ENCODE results near the gene ZSCAN12.

DNA sequence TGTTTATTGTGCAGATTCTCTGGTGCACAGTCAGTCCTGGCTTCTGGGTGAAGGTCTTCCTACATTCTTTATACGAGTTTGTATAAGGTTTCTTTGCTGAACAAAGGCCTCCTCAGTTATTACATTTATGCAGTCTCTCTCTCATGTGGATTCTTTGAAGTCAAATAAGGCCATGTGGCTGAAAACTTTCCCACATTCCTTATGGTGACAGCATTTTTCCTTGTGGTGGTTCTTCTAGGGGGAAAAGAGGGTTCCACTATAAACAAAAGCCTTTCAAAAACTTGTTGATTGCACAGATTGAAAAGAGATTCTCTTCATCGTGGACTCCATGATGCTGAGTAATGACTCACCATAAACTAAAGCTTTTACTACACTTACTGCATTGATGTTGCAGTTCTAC, 19.2 kb downstream of the ZSCAN12 start:
- TF ChIP-seq SRF (IDR thresholded peaks at IDR 0.05; ENCODE audit: low read depth) (no peak), ELF1 (IDR thresholded peaks at IDR 0.05; ENCODE audit: borderline replicate concordance, low read depth) (no peak), POLR2A (IDR thresholded peaks at IDR 0.05; ENCODE audit: borderline replicate concordance, extremely low read depth, insufficient read depth, insufficient read length) (no peak), YY1 (IDR thresholded peaks at IDR 0.05; ENCODE audit: extremely low read depth, insufficient replicate concordance, low read depth, low read length) (no peak), EZH2 (IDR thresholded peaks at IDR 0.05) (no peak)
- TF ChIP-seq, protein P1, sequence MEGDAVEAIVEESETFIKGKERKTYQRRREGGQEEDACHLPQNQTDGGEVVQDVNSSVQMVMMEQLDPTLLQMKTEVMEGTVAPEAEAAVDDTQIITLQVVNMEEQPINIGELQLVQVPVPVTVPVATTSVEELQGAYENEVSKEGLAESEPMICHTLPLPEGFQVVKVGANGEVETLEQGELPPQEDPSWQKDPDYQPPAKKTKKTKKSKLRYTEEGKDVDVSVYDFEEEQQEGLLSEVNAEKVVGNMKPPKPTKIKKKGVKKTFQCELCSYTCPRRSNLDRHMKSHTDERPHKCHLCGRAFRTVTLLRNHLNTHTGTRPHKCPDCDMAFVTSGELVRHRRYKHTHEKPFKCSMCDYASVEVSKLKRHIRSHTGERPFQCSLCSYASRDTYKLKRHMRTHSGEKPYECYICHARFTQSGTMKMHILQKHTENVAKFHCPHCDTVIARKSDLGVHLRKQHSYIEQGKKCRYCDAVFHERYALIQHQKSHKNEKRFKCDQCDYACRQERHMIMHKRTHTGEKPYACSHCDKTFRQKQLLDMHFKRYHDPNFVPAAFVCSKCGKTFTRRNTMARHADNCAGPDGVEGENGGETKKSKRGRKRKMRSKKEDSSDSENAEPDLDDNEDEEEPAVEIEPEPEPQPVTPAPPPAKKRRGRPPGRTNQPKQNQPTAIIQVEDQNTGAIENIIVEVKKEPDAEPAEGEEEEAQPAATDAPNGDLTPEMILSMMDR (IDR thresholded peaks at IDR 0.05 in 2 of 3, conservative IDR thresholded peaks at IDR 0.05 in 1 of 3; ENCODE audit: borderline replicate concordance in 1 of 3, insufficient read depth in 1 of 3, low read depth in 2 of 3, low read length in 2 of 3), result no peak
- TF ChIP-seq, protein P2, sequence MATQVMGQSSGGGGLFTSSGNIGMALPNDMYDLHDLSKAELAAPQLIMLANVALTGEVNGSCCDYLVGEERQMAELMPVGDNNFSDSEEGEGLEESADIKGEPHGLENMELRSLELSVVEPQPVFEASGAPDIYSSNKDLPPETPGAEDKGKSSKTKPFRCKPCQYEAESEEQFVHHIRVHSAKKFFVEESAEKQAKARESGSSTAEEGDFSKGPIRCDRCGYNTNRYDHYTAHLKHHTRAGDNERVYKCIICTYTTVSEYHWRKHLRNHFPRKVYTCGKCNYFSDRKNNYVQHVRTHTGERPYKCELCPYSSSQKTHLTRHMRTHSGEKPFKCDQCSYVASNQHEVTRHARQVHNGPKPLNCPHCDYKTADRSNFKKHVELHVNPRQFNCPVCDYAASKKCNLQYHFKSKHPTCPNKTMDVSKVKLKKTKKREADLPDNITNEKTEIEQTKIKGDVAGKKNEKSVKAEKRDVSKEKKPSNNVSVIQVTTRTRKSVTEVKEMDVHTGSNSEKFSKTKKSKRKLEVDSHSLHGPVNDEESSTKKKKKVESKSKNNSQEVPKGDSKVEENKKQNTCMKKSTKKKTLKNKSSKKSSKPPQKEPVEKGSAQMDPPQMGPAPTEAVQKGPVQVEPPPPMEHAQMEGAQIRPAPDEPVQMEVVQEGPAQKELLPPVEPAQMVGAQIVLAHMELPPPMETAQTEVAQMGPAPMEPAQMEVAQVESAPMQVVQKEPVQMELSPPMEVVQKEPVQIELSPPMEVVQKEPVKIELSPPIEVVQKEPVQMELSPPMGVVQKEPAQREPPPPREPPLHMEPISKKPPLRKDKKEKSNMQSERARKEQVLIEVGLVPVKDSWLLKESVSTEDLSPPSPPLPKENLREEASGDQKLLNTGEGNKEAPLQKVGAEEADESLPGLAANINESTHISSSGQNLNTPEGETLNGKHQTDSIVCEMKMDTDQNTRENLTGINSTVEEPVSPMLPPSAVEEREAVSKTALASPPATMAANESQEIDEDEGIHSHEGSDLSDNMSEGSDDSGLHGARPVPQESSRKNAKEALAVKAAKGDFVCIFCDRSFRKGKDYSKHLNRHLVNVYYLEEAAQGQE (IDR thresholded peaks at IDR 0.05; ENCODE audit: low read depth), result no peak
